Measurements from ENCODE around the gene RANBP10. TPM values are rescaled to one million over a fixed set of nuclear protein-coding genes. Genes with fewer than 3 reads are reported as not detected.
"Not testable (repeated sequence)": the region's sequence is repeated elsewhere in the genome, so short reads cannot be mapped to it uniquely, and the experiment has no call there.

The RANBP10 gene
- polyA plus RNA-seq, 6 donors from 2014 or later: 5.2 to 23.0 (median 11.7) TPM

DNA sequence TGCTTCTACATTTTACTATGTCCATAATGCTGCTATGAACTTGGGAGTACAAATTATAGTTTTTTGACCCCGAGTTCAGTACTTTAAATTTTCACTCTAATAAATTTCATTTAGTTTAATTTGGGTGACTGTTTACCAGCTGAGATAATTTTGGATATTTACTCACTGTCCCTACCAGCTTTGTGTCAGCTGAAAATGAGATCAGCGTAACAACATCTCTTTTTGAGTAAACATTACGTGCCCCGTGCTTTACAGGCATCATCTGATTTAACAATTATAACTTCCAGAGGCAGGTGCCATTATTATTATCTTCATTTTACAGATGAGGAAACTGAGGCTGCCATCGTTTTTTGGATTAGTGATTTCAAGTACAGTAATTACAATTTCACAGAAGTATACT, 102.2 kb downstream of the RANBP10 start:
- DNase-seq: no peak
- no peak for ATAC-seq (ENCODE audit: low read depth in 2 of 2)
- Mint-ChIP-seq H3K9me3 (no peaks in the 10 kb centered on the region), H3K27me3 (no peaks in the 10 kb centered on the region), H3K4me3 (no peak overlapping the region), H3K27ac (no peak overlapping the region), H3K36me3 (no peaks in the 10 kb centered on the region), H3K4me1 (peaks cover 0 to 10% (median 4%) of the 10 kb centered on the region in 3 donors)

DNA sequence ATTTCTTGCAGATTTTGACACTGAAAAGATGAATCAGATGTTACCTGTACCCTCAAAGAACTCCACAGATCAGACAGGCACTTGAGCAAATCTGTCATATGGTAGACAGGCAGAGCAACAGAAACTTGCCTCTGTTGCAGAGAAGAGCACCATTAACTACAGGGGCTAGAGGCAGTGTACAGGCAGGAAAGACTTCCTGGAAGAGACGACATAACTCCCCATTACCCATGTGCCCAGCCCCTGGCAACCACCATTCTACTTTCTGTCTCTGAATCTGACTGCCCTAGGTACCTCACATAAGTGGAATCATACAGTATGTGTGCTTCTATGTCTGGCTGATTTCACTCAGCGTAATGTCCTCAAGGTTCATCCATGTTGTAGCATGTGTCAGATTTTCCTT, 102.7 kb downstream of the RANBP10 start:
- peaks cover 0 to 1% (median 0%) of the 10 kb centered on the region in 7 donors for H3K9me3 Mint-ChIP-seq
- H3K36me3 Mint-ChIP-seq: peaks cover 0 to 4% of the 10 kb centered on the region in 2 donors
- no peak overlapping the region for H3K4me3 Mint-ChIP-seq
- H3K27ac Mint-ChIP-seq: peak overlapping the region in 2 of 6 donors; percentile 15 to 44
- DNase-seq (no peak), ATAC-seq (ENCODE audit: low read depth in 2 of 2) (no peak)
- H3K27me3 Mint-ChIP-seq: no peaks in the 10 kb centered on the region
- H3K4me1 Mint-ChIP-seq: peaks cover 0 to 11% (median 4%) of the 10 kb centered on the region in 3 donors

DNA sequence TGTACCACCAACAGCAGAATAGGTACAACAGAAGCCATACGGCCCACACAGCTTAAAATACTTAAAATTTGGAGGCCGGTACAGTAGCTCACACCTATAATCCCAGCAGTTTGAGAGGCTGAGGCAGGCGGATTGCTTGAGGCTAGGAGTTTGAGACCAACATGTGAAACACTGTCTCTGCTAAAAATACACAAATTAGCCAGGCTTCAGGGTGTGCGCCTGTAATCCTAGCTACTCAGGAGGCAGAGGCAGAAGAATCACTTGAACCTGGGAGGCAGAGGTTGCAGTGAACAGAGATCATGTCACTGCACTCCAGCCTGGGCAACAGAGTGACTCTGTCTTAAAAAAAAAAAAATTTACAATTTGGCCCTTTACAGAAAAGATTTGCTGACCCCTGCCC, 104.2 kb downstream of the RANBP10 start:
- DNase-seq (no peak), ATAC-seq (ENCODE audit: low read depth in 2 of 2) (no peak)
- Mint-ChIP-seq H3K4me1 (peaks cover 0 to 10% (median 0%) of the 10 kb centered on the region in 3 donors), H3K27ac (peak overlapping the region in 2 of 6 donors; percentile 11 to 62), H3K36me3 (peaks cover 0 to 8% of the 10 kb centered on the region in 2 donors), H3K27me3 (no peaks in the 10 kb centered on the region), H3K9me3 (peaks cover 0 to 1% (median 0%) of the 10 kb centered on the region in 7 donors), H3K4me3 (no peak overlapping the region)

DNA sequence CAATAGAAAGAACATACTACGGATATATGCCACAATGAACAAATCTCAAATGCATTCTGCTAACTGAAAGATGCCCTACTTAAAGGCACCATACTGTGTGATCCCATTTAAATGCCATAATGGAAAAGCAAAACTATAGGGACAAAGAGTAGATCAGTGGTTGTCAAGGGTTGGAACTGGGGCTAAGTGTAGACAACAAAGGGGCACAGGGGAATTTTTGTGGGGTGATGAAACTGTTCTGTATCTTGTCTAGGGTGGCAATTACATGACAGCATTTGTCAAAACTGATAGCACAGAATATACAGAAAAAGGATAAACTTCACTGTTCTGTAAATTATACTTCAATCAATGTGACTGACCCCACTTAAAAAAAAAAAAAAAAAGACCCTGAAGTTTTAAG, 104.9 kb downstream of the RANBP10 start:
- ATAC-seq (ENCODE audit: low read depth in 2 of 2) (no peak), DNase-seq (no peak)
- Mint-ChIP-seq H3K27ac (no peak overlapping the region), H3K27me3 (no peaks in the 10 kb centered on the region), H3K36me3 (peaks cover 0 to 8% of the 10 kb centered on the region in 2 donors), H3K9me3 (peaks cover 0 to 1% (median 0%) of the 10 kb centered on the region in 7 donors), H3K4me3 (no peak overlapping the region), H3K4me1 (peaks cover 0 to 10% (median 3%) of the 10 kb centered on the region in 3 donors)

DNA sequence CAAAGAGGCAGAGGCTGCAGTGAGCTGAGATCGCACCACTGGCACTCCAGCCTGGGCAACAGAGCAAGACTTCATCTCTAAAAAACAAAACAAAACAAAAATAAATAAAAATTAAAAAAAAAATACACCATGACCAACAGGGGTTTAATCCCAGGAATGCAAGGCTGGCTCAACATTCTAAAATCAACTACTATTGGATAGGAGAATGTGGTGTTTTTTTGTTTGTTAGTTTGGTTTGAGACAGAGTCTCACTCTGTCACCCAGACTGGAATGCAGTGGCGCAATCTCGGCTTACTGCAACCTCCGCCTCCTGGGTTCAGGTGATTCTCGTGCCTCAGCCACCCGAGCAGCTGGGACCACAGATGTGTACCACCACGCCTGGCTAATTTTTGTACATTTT, 107.1 kb downstream of the RANBP10 start:
- H3K27ac Mint-ChIP-seq: no peak overlapping the region
- H3K4me3 Mint-ChIP-seq: no peak overlapping the region
- H3K27me3 Mint-ChIP-seq: no peaks in the 10 kb centered on the region
- peaks cover 0 to 10% (median 7%) of the 10 kb centered on the region in 3 donors for H3K4me1 Mint-ChIP-seq
- H3K9me3 Mint-ChIP-seq: peaks cover 0 to 1% (median 0%) of the 10 kb centered on the region in 7 donors
- peaks cover 0 to 8% of the 10 kb centered on the region in 2 donors for H3K36me3 Mint-ChIP-seq
- ATAC-seq (ENCODE audit: low read depth in 2 of 2): no peak
- no peak for DNase-seq

DNA sequence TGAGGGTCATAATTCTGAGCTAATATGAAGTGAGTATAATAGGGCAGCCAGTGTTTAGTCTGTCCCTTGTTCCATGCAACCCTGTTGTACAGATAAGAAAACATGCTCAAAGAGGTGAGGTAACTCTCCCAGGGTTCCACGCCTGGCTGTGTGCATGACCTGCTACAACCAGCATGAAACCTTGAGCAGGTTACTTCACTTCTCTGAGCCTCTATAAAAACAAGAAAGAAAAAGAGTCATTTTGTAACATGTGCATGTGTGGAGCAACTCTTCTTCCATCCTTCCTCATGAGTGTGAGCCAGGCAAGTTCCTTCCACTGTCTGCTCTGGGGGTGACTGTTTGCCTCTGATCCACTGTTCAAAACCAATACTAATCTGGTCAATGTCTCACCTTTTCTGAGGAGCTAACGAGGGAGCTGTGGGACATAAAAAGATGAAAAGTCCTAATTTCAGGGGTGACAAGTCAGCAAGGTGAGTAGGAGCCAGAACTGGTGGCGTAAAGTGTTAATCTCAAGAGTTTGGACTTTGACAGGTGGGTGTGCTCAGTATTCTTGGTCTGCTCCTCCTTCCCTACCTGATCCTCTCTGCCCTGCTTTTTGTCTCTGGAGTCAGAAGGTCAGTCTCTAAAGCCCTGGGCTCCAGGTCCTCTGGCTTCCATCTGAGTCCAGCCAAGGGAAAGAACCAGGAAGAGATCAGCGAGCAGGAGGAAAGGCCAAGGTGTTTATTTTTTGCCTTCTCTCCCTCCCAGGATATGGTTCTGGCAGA, 108.8 kb downstream of the RANBP10 start:
- Mint-ChIP-seq H3K27me3 (no peaks in the 10 kb centered on the region), H3K9me3 (peaks cover 0 to 1% (median 0%) of the 10 kb centered on the region in 7 donors), H3K36me3 (peaks cover 0 to 8% of the 10 kb centered on the region in 2 donors), H3K27ac (peak overlapping the region in 1 of 6 donors; percentile 15), H3K4me3 (no peak overlapping the region), H3K4me1 (peaks cover 3 to 22% (median 9%) of the 10 kb centered on the region in 3 donors)
- ATAC-seq (ENCODE audit: low read depth in 2 of 2) (no peak), DNase-seq (no peak)

DNA sequence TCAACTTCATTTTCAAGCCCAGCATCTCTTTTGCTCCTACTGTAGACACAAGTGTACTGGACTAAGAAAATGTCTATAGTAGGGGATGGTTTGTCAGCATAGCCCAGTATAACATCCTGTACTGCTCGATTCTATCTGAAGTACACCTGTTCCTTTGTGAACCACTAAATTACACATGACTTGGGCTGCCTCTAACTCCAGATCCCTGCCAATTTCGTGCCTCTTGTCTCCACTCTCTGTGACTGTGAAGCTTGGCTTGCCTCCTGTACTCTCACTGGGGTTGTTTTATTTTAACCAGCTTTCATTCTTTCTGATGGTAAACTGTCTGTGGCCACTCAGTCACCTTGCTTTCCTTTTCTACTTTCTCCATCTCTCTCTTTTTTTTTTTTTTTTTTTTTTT, 111.7 kb downstream of the RANBP10 start:
- Mint-ChIP-seq H3K4me1 (peaks cover 7 to 39% (median 21%) of the 10 kb centered on the region in 3 donors), H3K9me3 (peaks cover 0 to 1% (median 0%) of the 10 kb centered on the region in 7 donors), H3K27ac (peak overlapping the region in 2 of 6 donors; percentile 54 to 95), H3K36me3 (peaks cover 0 to 8% of the 10 kb centered on the region in 2 donors), H3K27me3 (no peaks in the 10 kb centered on the region), H3K4me3 (no peak overlapping the region)
- no peak for ATAC-seq (ENCODE audit: low read depth in 2 of 2)
- no peak for DNase-seq

DNA sequence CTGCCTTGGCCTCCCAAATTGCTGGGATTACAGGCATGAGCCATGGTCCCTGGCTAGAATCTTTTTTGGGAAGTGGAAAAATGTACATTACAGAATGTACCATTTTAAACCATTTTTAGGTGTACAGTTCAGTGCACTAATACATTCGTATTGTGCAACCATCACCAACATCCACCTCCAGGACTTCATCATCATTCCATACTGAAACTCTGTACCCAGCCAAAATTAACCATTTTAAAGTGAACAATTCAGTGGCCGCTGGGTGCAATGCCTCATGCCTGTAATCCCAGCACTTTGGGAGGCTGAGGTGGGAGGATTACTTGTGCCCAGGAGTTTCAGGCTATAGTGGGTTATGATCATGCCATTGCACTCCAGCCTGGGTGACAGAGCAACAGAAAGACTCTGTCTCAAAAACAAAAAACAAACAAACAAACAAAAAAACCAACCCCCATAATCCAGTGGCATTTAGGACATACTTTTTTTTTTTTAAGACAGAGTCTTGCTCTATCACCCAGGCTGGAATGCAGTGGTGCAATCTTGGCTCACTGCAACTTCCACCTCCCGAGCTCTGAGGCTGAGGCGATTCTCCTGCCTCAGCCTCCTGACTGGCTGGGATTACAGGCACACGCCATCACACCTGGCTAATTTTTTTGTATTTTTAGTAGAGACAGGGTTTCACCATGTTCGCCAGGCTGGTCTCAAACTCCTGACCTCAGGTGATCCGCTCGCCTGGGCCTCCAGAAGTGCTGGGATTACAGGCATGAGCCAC, 112.7 kb downstream of the RANBP10 start:
- H3K27me3 Mint-ChIP-seq; H3K36me3 Mint-ChIP-seq; DNase-seq; H3K9me3 Mint-ChIP-seq; ATAC-seq (ENCODE audit: low read depth in 2 of 2): not testable (repeated sequence)
- Mint-ChIP-seq H3K4me3 (peak overlapping the region in 3 of 8 donors; percentile 22 to 79 (median 35)), H3K4me1 (peaks cover 7 to 39% (median 21%) of the 10 kb centered on the region in 3 donors), H3K27ac (peak overlapping the region in 2 of 6 donors; percentile 12 to 49)

DNA sequence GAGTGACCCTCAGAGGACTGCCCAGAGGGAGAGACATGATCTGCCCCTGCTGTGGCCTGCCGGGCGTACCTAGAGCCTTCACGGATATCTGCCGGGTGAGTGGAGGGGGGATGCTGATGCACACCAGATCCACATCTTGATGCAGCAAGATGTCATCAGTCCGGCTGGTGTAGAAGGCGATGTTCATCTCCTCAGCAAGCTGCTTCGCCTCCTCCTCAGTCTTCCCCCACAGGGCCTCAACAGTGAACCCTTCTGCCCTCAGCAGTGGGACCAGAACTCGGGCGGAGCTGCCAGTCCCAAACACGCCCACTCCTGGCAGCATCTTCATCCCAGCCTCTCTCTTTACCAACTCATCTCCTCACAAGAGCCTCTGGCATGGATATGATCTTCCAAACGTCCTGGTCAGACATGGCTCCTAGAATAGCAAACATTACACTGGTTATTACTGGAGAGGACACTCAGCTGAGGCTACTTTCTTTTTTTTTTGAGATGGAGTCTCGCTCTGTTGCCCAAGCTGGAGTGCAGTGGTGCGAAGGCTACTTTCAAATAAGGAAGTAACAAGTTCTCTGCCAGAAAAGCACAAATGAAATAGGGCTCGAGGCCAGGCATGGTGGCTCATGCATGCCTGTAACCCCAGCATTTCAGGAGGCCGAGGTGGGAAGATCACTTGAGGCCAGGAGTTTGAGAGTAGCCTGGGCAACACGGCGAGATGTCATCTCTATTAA, 120.8 kb downstream of the RANBP10 start:
- ATAC-seq (ENCODE audit: low read depth in 2 of 2): peak; percentile 98
- H3K27me3 Mint-ChIP-seq: no peaks in the 10 kb centered on the region
- H3K27ac Mint-ChIP-seq: peak overlapping the region in 2 of 6 donors; percentile 61 to 71

DNA sequence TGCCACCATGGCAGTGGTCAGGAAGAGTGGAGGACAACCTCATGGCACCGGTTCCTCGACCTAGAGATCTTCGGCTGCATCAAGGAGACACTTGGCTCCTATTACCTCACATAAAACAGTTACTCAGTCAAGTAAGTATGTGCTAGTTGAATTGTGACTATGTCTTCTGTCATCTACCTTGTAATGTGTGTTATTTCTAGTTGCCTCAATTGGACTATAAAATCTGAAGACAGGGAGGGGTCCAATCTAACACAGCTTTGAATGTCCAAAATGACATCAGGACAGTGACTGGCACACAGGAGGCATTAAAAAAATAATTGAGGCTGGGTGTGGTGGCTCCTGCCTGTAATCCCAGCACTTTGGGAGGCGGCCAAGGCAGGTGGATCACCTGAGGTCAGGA, 122.6 kb downstream of the RANBP10 start:
- H3K4me3 Mint-ChIP-seq: no peak overlapping the region
- no peaks in the 10 kb centered on the region for H3K27me3 Mint-ChIP-seq
- no peak for ATAC-seq (ENCODE audit: low read depth in 2 of 2)
- H3K9me3 Mint-ChIP-seq: no peaks in the 10 kb centered on the region
- peaks cover 7% of the 10 kb centered on the region in 2 donors for H3K36me3 Mint-ChIP-seq
- H3K4me1 Mint-ChIP-seq: peaks cover 11 to 25% (median 16%) of the 10 kb centered on the region in 3 donors
- no peak for DNase-seq
- H3K27ac Mint-ChIP-seq: peak overlapping the region in 1 of 6 donors; percentile 32

More for the DNA sequence above, 120.8 kb downstream of the RANBP10 start:
- H3K36me3 Mint-ChIP-seq: peaks cover 7% of the 10 kb centered on the region in 2 donors
- peak overlapping the region in 5 of 8 donors; percentile 22 to 71 (median 25) for H3K4me3 Mint-ChIP-seq
- DNase-seq: peak; percentile 28
- H3K4me1 Mint-ChIP-seq: peaks cover 11 to 25% (median 16%) of the 10 kb centered on the region in 3 donors
- no peaks in the 10 kb centered on the region for H3K9me3 Mint-ChIP-seq

DNA sequence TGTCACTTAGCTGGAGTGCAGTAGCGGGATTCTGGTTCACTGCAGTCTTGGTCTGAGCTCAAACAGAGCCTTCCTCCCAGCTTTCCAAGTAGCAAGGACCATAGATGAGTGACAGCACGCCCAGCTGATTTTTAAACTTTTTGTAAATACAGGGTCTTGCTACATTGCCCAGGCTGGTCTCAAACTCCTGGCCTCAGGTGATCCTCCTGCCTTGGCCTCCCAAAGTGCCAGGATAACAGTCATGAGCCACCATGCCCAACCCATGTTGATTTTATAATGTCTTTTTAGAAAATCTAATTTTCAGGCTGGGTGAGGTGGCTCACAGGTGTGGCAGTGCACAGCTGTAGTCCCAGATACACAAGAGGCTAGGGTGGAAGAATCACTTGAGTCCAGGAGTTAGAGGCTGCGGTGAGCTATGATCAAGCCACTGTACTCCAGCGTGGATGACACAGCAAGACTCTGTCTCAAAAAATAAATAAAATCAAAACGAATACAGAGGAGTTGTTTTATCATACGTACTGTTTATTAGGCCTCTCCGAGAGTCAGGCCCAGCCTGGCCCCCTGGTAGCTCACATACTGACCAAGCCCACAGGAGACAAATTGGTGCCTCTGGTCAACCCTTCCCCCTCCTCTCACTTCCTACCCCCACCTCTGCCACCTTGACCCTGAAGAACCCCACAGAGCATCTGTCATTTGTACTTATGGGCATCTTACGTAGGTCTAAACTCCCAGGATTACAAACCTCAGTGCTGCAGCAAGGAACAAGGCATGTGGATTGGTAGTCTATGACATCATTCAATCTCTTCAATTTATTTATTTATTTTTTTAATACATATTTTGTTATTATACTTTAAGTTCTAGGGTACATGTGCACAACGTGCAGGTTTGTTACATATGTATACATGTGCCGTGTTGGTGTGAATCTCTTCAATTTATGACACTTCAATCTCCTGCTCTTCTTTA, 126.1 kb downstream of the RANBP10 start:
- Mint-ChIP-seq H3K4me3 (no peak overlapping the region), H3K27ac (peak overlapping the region in 1 of 6 donors; percentile 33), H3K4me1 (peaks cover 0 to 10% (median 2%) of the 10 kb centered on the region in 3 donors), H3K9me3 (no peaks in the 10 kb centered on the region), H3K36me3 (peaks cover under 1 to 7% of the 10 kb centered on the region in 2 donors), H3K27me3 (no peaks in the 10 kb centered on the region)
- DNase-seq (no peak), ATAC-seq (ENCODE audit: low read depth in 2 of 2) (no peak)

DNA sequence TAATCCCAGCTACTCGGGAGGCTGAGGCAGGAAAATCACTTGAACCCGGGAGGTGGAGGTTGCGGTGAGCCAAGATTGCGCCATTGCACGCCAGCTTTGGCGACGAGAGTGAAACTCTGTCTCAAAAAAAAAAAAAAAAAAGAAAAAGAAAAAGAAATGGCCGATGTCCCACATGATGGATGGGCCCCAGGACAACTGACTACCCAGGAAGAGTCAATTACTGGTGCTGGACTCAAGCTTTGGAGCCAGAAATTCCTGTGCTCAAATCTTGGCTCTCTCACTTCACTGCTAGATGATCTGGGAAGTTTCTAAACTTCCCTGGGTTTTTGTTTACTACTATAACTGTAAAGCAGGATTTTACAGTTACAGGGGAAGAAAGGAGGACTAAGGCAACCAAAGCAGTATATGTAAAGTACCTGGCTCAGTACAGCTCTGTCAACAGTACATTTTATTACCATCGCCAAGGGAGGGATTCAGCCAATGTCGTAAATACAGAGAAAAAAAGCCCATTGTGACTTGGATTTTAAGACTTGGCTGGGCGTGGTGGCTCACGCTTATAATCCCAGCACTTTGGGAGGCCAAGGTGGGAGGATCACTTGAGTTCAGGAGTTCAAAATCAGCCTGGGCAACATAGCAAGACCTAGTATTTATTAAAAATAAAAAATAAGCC, 127.9 kb downstream of the RANBP10 start:
- peak overlapping the region in 3 of 6 donors; percentile 4 to 52 (median 27) for H3K27ac Mint-ChIP-seq

More for the DNA sequence above, 127.9 kb downstream of the RANBP10 start:
- H3K9me3 Mint-ChIP-seq: no peaks in the 10 kb centered on the region
- peaks cover 0 to 3% of the 10 kb centered on the region in 2 donors for H3K36me3 Mint-ChIP-seq
- no peak overlapping the region for H3K4me3 Mint-ChIP-seq
- DNase-seq (no peak), ATAC-seq (ENCODE audit: low read depth in 2 of 2) (no peak)
- peaks cover 6 to 11% (median 10%) of the 10 kb centered on the region in 3 donors for H3K4me1 Mint-ChIP-seq
- H3K27me3 Mint-ChIP-seq: no peaks in the 10 kb centered on the region

Measured in naive B cell (primary cell).